ENCODE results near the gene INF2. TPM values are rescaled to one million over a fixed set of nuclear protein-coding genes. Genes with fewer than 3 reads are reported as not detected.
"Not testable (repeated sequence)": the region's sequence is repeated elsewhere in the genome, so short reads cannot be mapped to it uniquely, and the experiment has no call there.

INF2 gene
- total RNA-seq, 1 donor: 37.4 TPM

- DNase-seq (ENCODE audit: low read depth in 2 of 3, low spot score in 2 of 3): no peak
Measured at GRCh38 chr14:104717137-104717536, 27.7 kb downstream of the INF2 start.

GRCh38 chr14:104717646-104718045, 28.2 kb downstream of the INF2 start:
- no peak for DNase-seq (ENCODE audit: low read depth in 2 of 3, low spot score in 2 of 3)

GRCh38 chr14:104718147-104718546, 28.7 kb downstream of the INF2 start:
- no peak for DNase-seq (ENCODE audit: low read depth in 2 of 3, low spot score in 2 of 3)

- DNase-seq (ENCODE audit: low read depth in 2 of 3, low spot score in 2 of 3): no peak
Measured at GRCh38 chr14:104718871-104719270, 29.5 kb downstream of the INF2 start.

- no peak for DNase-seq (ENCODE audit: low read depth in 2 of 3, low spot score in 2 of 3)
Measured at GRCh38 chr14:104719343-104719742, 29.9 kb downstream of the INF2 start.

- no peak for DNase-seq (ENCODE audit: low read depth in 2 of 3, low spot score in 2 of 3)
Measured at GRCh38 chr14:104721505-104722431, 32.4 kb downstream of the INF2 start.

- DNase-seq (ENCODE audit: low read depth in 2 of 3, low spot score in 2 of 3): no peak
Measured at GRCh38 chr14:104722938-104723650, 33.7 kb downstream of the INF2 start.

GRCh38 chr14:104723651-104724406, 34.4 kb downstream of the INF2 start, which contains the start of gene ADSS1:
TSS of gene ADSS1 (plus strand) at chr14:104724229. CDS start at chr14:104724271, 42 bp downstream.
- DNase-seq (ENCODE audit: low read depth in 2 of 3, low spot score in 2 of 3): peak; percentile 52 to 66 (median 54)

- peak in 1 of 3 donors; percentile 7 for DNase-seq (ENCODE audit: low read depth in 2 of 3, low spot score in 2 of 3)
Measured at GRCh38 chr14:104724407-104724980, 35.1 kb downstream of the INF2 start.

- DNase-seq (ENCODE audit: low read depth in 2 of 3, low spot score in 2 of 3): peak in 1 of 3 donors; percentile 13
Measured at GRCh38 chr14:104724981-104725771, 35.8 kb downstream of the INF2 start.

- DNase-seq (ENCODE audit: low read depth in 2 of 3, low spot score in 2 of 3): no peak
Measured at GRCh38 chr14:104725772-104726548, 36.5 kb downstream of the INF2 start.

- DNase-seq (ENCODE audit: low read depth in 2 of 3, low spot score in 2 of 3): no peak
Measured at GRCh38 chr14:104726600-104727451, 37.4 kb downstream of the INF2 start.

GRCh38 chr14:104728631-104729030, 39.2 kb downstream of the INF2 start:
- DNase-seq (ENCODE audit: low read depth in 2 of 3, low spot score in 2 of 3): no peak

GRCh38 chr14:104729176-104729834, 39.9 kb downstream of the INF2 start:
- DNase-seq (ENCODE audit: low read depth in 2 of 3, low spot score in 2 of 3): not testable (repeated sequence)

- DNase-seq (ENCODE audit: low read depth in 2 of 3, low spot score in 2 of 3): no peak
Measured at GRCh38 chr14:104729835-104730181, 40.4 kb downstream of the INF2 start.

GRCh38 chr14:104730487-104730886, 41.1 kb downstream of the INF2 start:
- no peak for DNase-seq (ENCODE audit: low read depth in 2 of 3, low spot score in 2 of 3)

Measured in hematopoietic multipotent progenitor cell (in vitro differentiated cells).